ENCODE data around the gene DNAJC15.

The DNAJC15 gene

GRCh38 chr13:43129511-43130110 is 106.2 kb downstream of the DNAJC15 start:
- H3K4me1 ChIP-seq (ENCODE audit: insufficient read depth, poor library complexity, severe bottlenecking): no peaks in the 10 kb centered on the region
- no peak overlapping the region for H3K4me3 ChIP-seq (ENCODE audit: severe bottlenecking)
- no peak for TF ChIP-seq CTCF (IDR thresholded peaks at IDR 0.05; ENCODE audit: poor library complexity, severe bottlenecking)

GRCh38 chr13:43132257-43132656 is 108.9 kb downstream of the DNAJC15 start:
- TF ChIP-seq CTCF (IDR thresholded peaks at IDR 0.05; ENCODE audit: poor library complexity, severe bottlenecking): peak; percentile 60
- no peaks in the 10 kb centered on the region for H3K4me1 ChIP-seq (ENCODE audit: insufficient read depth, poor library complexity, severe bottlenecking)
- ATAC-seq (ENCODE audit: low read depth) (peak; percentile 95), DNase-seq (ENCODE audit: low spot score) (no peak)
- H3K4me3 ChIP-seq (ENCODE audit: severe bottlenecking): no peak overlapping the region
- H3K9me3 ChIP-seq (ENCODE audit: severe bottlenecking): no peaks in the 10 kb centered on the region
- H3K36me3 ChIP-seq (ENCODE audit: low read depth): no peaks in the 10 kb centered on the region
- no peak overlapping the region for H3K27ac ChIP-seq (ENCODE audit: poor library complexity, severe bottlenecking)
- H3K27me3 ChIP-seq (ENCODE audit: insufficient read depth, poor library complexity, severe bottlenecking): no peaks in the 10 kb centered on the region

More at GRCh38 chr13:43129511-43130110, 106.2 kb downstream of the DNAJC15 start:
- Histone ChIP-seq H3K9me3 (ENCODE audit: severe bottlenecking) (no peaks in the 10 kb centered on the region), H3K27me3 (ENCODE audit: insufficient read depth, poor library complexity, severe bottlenecking) (no peaks in the 10 kb centered on the region), H3K36me3 (ENCODE audit: low read depth) (no peaks in the 10 kb centered on the region), H3K27ac (ENCODE audit: poor library complexity, severe bottlenecking) (no peak overlapping the region)
- no peak for ATAC-seq (ENCODE audit: low read depth)
- DNase-seq (ENCODE audit: low spot score): no peak

- ATAC-seq (ENCODE audit: low read depth) (no peak), DNase-seq (ENCODE audit: low spot score) (no peak)
- Histone ChIP-seq H3K9me3 (ENCODE audit: severe bottlenecking) (no peaks in the 10 kb centered on the region), H3K4me1 (ENCODE audit: insufficient read depth, poor library complexity, severe bottlenecking) (no peaks in the 10 kb centered on the region), H3K36me3 (ENCODE audit: low read depth) (no peaks in the 10 kb centered on the region), H3K27ac (ENCODE audit: poor library complexity, severe bottlenecking) (no peak overlapping the region), H3K4me3 (ENCODE audit: severe bottlenecking) (no peak overlapping the region), H3K27me3 (ENCODE audit: insufficient read depth, poor library complexity, severe bottlenecking) (no peaks in the 10 kb centered on the region)
- no peak for TF ChIP-seq CTCF (IDR thresholded peaks at IDR 0.05; ENCODE audit: poor library complexity, severe bottlenecking)
Observed at GRCh38 chr13:43132911-43133310, 109.5 kb downstream of the DNAJC15 start.

- ATAC-seq (ENCODE audit: low read depth) (no peak), DNase-seq (ENCODE audit: low spot score) (no peak)
- Histone ChIP-seq H3K27me3 (ENCODE audit: insufficient read depth, poor library complexity, severe bottlenecking) (no peaks in the 10 kb centered on the region), H3K4me3 (ENCODE audit: severe bottlenecking) (no peak overlapping the region), H3K4me1 (ENCODE audit: insufficient read depth, poor library complexity, severe bottlenecking) (no peaks in the 10 kb centered on the region), H3K9me3 (ENCODE audit: severe bottlenecking) (no peaks in the 10 kb centered on the region), H3K36me3 (ENCODE audit: low read depth) (no peaks in the 10 kb centered on the region), H3K27ac (ENCODE audit: poor library complexity, severe bottlenecking) (no peak overlapping the region)
- TF ChIP-seq CTCF (IDR thresholded peaks at IDR 0.05; ENCODE audit: poor library complexity, severe bottlenecking): no peak
Observed at GRCh38 chr13:43133792-43134191, 110.4 kb downstream of the DNAJC15 start.

GRCh38 chr13:43134868-43135267 is 111.5 kb downstream of the DNAJC15 start:
- Histone ChIP-seq H3K27ac (ENCODE audit: poor library complexity, severe bottlenecking) (no peak overlapping the region), H3K4me3 (ENCODE audit: severe bottlenecking) (no peak overlapping the region), H3K9me3 (ENCODE audit: severe bottlenecking) (no peaks in the 10 kb centered on the region), H3K4me1 (ENCODE audit: insufficient read depth, poor library complexity, severe bottlenecking) (no peaks in the 10 kb centered on the region), H3K36me3 (ENCODE audit: low read depth) (no peaks in the 10 kb centered on the region), H3K27me3 (ENCODE audit: insufficient read depth, poor library complexity, severe bottlenecking) (no peaks in the 10 kb centered on the region)
- ATAC-seq (ENCODE audit: low read depth): no peak
- no peak for TF ChIP-seq CTCF (IDR thresholded peaks at IDR 0.05; ENCODE audit: poor library complexity, severe bottlenecking)
- no peak for DNase-seq (ENCODE audit: low spot score)

Measured in RWPE2 (cell line).